Omental fat pad (tissue), 4 donors: Measurements from ENCODE around the gene CBX8. TPM values are rescaled to one million over a fixed set of nuclear protein-coding genes. Genes with fewer than 3 reads are reported as not detected.

Experiments
- ATAC-seq: fragments of 150-250 bp; one replicate; pipeline ENCODE4 v1.9.1; 2016; ENCODE audit warnings: mild to moderate bottlenecking, moderate library complexity; ENCODE audit not compliant: low FRiP score
- DNase-seq: peaks from one replicate; pipeline ENCODE4 v3.0.0-alpha.2; 2019; ENCODE audit warnings: low spot score
- total RNA-seq, 4 donors: library from RNA; depleted of rRNA; stranded (reverse); fragments of >200 nt; gene quantifications; one replicate each; pipeline ENCODE4 v1.1.0, GENCODE V29; 2016
- TF ChIP-seq, protein P1 (sequence below), 3 donors: fragments of 450-650 bp; IDR thresholded peaks; one replicate each; pipeline ENCODE4 v1.5.1; 2016 to 2017; ENCODE audit warnings: antibody characterized with exemption in 3 of 3, mild to moderate bottlenecking in 3 of 3, moderate library complexity in 2 of 3

Gene CBX8
- total RNA-seq, 4 donors from 2014 or later: 0.88 to 2.2 (median 1.2) TPM

DNA sequence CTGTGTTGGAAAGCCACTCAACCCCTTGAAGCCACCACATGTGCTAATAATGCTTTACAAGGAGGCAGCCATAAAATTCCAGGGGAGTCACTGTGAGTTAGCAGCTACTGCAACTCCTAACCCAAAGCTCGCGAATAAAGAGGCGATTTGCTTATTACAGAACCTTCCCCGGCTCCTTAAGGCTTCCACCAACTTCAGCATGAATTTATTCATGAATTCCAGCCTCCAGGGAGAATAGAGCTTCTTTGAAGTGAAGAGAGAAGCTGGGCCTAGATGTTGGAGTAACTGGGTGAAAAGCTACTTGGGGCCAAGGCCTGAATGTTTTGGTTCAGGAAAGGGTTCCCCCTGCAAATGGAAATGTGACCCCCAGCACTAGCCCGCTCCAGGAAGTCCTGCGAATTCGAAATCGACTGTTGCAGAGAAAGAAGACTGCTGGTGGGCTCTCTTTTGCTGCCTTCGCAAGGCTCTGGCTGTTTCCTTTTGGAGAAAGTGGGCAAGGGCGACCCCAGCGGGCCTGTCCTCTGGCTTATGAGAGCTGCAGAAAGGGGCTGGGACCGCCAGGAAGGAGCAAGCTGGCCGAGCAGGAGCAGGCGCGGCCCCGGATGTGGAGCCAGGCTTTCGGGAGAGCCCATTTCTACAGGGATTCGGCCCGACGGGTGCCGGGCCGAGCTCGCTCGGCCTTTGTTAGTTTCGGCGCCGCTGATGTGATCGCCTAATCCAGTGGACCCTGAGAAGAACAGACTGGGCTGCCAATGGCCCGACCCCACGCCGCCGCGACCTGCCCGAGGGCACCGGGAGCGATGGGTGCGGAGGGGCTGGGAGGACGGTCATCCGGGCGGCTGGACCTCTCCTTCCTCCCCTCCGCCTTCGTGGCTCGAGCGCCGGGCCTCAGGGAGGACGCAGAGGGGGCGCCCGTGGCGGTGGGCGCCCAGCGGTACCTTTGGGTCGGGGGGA lies 7.6 kb downstream of the CBX8 start:
- ATAC-seq (no peak), DNase-seq (no peak)
- TF ChIP-seq, protein P1, sequence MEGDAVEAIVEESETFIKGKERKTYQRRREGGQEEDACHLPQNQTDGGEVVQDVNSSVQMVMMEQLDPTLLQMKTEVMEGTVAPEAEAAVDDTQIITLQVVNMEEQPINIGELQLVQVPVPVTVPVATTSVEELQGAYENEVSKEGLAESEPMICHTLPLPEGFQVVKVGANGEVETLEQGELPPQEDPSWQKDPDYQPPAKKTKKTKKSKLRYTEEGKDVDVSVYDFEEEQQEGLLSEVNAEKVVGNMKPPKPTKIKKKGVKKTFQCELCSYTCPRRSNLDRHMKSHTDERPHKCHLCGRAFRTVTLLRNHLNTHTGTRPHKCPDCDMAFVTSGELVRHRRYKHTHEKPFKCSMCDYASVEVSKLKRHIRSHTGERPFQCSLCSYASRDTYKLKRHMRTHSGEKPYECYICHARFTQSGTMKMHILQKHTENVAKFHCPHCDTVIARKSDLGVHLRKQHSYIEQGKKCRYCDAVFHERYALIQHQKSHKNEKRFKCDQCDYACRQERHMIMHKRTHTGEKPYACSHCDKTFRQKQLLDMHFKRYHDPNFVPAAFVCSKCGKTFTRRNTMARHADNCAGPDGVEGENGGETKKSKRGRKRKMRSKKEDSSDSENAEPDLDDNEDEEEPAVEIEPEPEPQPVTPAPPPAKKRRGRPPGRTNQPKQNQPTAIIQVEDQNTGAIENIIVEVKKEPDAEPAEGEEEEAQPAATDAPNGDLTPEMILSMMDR (IDR thresholded peaks at IDR 0.05): no peak

DNA sequence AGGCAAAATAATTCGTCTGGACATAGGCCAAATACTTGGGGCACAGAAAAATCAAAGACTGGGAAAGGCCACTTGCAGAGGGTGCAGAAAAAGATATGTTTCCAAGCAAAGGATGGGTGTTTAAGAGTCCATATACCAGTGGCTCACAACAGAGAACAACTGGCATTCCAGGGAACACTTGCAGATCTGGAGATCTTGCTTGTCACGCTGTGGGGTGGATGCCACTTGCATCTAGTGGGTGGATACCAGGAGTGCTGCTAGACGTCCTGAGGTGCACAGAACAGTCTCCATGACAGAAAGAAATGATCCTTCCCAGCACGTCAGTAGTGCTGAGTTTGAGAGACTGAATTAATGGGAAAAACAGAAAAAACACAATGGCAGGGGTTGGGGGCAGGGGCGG lies 8.4 kb downstream of the CBX8 start:
- TF ChIP-seq, protein P1 (IDR thresholded peaks at IDR 0.05): no peak
- ATAC-seq: no peak
- DNase-seq: no peak

DNA sequence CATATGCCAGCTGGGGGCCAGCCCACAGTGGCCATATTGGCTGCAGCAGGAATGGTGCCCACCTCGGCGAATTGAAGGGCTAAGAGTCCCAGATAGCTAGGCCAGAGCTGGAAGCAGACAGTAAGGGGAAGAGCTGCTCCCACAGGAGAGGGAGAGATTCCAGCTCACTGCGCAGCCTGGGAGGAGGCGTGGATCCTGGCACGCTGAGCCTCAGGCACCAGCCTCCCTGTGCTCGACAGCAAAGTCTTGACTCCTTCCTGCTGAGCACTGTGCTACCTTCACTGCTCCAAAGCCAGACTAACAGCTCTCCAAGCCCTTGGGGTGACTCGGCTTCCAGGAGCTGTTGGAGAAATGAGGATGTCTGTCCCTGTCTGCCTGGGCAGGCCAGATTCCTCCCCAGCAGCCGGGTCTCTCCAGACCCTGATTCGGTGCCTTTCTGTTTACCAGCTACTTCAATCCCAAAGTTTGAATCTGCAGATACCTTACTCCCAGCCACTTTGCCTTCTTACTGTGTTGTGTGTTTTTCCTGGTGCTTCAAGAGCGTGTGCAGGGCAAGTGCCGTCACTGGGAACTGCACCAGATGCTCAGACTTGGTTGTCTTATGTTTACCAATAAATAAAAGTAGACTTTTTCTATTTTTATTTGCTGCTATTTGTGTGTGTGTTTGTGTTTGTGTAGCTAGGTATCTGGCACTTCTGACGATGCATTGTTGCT lies 9.8 kb downstream of the CBX8 start:
- ATAC-seq (no peak), DNase-seq (no peak)
- TF ChIP-seq, protein P1 (IDR thresholded peaks at IDR 0.05): no peak

DNA sequence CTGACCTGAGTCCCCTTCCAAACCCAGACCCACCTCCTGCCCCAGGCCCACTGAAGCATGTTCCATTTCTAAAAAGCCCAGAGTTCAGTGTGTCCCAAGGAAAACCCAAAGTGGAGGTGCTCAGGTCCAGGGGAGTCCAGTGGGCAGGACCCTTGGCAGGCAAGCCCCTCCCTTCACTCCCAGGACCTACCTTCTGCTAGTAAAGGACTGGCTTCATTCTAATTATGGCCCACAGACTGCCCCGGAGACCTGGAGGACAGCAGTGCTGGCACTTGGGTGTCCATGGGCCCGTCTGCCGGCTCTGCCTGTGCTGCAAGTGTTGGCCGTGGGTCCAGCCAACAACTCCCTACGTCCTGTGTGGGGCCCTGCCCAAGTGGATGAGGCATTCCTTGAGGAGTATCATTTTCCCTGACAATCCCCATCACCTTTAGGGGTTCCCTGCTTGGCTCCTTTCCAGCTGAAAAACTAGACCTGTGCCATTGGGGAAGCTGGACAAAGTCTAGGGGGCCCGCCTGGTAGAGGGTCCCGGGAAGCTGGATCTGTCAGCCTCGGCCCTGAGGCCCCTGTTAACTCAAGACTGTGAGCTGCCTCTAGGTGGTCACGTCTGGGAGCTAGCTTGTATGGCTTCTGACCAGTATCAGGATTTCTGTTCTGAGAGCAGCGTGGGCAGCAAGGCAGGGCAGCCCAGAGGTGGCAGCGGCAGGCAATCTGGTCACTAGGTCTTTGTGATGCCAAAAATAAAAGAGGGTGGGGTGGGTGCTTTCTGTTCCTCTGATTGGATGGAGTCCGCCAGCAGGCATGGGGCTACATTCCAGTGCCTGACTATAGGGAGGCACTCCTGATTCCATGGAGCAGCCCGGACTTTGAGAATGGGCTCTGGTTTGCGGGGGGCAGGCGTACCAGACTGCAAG lies 10.7 kb downstream of the CBX8 start:
- no peak for ATAC-seq
- TF ChIP-seq, protein P1 (IDR thresholded peaks at IDR 0.05): no peak

DNA sequence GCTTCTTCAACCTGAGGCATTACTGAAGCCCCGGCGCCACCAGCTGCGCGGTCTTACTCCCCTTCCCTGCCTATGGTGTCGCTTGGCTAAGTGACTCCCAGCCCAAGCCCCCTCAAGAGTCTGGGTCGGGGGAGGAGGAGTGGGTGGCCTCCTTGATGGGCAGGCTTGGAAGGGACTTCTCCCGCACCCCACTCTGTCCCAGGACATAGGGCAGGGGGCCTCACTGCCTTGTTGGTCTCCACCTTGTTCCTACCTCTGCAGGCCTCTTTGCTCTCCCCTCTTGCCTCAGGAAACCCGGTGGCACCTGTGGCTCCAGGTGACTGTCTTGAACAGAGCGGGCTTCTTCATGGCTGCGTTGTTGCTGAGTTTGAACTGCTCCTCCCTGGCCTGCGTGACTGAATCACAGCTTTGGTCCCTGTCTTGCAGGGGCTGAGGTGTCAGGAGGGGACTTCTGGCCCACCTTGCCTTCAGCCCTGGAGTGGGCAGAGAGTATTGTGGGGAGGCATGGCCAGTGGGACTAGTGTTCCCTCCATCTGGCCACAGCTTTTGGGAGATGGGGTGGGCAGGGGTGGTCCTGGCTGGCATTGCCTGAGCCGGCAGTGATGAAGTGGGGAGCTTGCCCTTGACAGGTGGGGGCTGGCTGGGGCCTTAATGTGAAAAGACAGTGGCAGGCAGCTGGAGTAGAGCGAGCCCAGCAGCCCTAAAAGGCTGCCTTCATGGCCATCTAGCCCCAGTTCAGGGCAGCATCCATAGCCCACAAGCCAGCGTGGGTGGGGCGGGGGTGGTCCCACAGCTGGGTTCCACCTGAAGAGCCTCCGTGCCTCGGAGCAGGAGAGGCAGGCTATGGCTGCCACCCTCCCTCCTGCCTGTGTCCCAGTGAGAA lies 11.6 kb downstream of the CBX8 start:
- ATAC-seq (no peak), DNase-seq (no peak)
- TF ChIP-seq, protein P1 (IDR thresholded peaks at IDR 0.05): no peak

More for the DNA sequence above, 10.7 kb downstream of the CBX8 start:
- DNase-seq: no peak
